Measurements from ENCODE around the gene LMF1.
"Not testable (repeated sequence)": the region's sequence is repeated elsewhere in the genome, so short reads cannot be mapped to it uniquely, and the experiment has no call there.

The LMF1 gene

DNA sequence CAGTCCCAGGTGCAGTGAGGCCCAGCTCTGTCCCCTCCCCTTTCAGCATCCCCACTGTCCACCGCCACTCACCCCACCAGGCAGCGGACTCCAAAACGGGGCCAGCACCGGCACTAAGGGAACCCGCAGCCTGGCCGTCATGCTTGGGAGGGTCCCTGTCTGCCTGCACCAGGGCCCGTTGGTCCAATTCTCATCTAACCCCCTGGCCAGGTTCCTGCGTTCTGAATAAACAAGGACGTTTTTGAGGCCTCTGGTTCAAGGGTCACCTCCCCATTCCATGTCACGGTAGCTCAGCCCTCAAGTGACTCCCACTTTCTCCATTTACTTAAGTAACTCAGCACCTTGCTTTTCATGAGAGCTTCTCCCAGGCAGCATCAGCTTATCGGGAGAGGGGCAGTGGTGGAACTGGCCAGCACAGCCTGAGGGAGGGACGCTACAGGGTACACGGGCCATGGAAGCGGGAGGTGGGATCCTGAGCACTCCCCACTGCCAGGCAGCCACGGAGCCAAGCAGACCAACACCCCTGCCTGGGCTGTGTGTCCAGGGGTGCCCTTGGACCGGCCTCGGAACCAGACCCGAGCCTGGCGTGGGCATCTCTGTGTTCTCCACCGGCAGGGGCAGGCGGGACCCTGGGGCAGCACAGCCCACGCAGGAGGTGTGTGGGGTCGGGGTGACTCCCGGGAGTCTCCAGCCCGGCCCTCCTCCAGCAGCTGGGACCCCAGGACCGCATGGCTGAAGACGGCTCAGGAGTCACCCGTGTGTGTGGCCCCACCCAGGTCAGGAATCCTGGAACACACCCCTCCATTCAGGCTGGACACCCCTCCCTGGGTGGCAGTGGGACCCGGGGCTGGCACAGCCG is 95.4 kb downstream of the LMF1 start:
- no peak for DNase-seq

DNA sequence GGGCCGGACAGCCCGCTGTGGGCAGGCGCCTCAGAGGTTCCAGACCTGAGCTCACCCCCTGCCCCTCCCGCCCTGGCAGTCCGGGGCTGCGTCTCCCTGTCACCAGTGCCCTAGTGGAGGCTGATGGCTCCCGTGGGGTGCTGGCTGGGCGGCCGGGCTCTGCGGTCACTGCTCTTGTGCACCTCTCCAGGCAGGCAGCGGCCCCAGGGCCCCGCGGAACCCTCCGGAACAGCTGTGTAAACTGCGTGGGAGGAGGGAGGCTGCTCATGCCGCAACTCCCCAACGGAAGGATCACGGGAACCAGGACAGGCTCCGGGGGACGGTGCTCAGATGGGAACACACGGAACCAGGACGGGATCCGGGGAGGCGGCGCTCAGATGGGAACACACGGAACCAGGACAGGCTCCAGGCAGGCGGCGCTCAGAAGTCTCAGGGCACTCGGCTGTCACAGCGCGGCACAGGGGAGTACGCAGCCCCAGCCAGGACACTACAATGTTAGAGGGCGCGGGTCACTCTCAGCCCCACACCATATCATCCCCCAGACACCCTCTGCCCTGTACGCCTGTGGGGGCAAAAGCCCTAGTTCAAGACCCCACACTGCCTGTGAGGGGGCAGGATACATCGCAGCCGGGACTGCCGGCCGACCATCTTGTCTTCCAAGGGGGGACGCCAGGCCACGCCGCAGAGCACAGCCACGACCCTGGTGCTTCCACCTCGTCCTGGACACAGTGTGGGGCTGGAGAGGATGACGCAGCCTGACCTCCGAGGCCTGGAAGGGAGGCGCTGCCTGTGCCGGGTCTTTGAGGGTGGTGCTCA is 96.2 kb downstream of the LMF1 start:
- no peak for DNase-seq

DNA sequence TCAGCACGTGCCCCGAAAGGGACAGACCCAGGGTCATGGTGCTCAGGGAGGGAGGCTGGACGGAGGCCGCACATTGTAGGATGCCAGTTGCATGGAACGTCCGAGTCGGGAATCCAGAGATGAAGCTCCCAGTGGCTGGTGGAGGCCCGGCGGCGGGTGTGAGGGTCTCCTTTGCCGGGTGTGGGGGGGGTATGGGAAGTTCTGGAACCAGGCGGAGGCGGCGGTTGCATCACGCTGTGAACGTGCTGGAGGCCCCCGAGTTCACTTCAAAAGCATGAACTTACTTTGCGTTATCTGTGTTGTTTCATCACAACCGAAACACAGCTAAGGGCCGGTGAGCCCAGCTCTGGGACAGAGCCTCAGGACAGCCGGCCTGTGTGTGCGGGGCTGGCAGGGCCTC is 96.9 kb downstream of the LMF1 start:
- no peak for DNase-seq

DNA sequence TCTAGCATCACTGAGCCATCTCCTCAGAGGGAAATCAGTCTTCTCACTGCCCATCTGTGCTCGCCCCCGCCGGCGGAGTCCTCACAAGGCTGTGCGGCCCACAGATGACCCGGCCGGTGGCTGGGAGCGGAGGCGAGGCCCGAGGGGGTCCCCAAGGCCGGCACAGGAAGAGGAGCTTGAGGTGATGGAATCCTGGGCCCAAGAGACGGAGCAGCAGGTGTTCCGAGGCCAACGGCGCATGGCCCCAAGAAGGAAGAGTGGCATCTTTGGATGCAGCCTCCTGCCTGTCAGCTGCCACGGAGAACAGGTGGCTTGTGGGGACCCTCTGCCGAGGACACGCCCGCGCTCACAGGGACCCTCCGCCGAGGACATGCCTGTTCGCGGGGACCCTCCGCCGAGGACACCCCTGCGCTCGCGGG is 97.5 kb downstream of the LMF1 start:
- DNase-seq: no peak

DNA sequence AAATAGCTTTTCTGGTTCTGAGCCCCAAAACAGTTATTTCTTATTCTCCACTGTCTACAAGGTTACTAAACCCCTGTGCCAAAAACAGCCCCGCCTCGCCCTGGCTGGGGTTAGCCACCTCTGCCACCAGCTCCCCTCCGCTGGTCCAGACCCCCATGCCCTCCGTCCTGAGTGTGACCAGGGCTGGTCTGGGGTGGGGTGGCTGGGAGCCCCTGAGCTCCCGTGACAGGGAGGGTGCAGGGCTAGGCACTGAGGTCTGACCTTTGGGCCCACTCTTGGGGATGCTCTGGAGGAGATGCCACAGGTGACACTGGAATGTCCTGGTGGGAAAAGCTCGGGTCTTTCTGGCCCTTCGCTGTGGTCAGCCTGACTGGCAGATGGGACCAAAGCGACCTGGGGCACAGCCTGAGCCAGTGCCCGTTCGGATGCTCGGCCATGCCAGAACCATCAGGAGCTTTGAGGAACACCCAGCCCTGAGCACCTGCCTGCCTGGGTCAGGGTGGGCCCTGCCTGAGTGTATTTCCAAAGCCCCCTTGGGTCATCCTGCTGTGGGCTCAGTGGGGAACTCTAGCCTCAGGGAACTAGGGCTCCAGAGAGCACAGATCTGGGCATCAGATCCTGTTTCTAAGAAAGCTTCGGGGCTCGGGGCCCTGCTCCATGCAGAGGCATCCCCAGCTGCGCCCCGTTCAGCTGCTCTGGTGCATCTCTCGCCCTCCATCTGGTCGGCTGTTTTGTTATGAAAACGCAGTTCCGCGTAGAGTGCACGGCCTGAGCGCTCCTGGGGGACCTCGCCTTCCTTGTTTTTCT is 98.1 kb downstream of the LMF1 start:
- DNase-seq: no peak

DNA sequence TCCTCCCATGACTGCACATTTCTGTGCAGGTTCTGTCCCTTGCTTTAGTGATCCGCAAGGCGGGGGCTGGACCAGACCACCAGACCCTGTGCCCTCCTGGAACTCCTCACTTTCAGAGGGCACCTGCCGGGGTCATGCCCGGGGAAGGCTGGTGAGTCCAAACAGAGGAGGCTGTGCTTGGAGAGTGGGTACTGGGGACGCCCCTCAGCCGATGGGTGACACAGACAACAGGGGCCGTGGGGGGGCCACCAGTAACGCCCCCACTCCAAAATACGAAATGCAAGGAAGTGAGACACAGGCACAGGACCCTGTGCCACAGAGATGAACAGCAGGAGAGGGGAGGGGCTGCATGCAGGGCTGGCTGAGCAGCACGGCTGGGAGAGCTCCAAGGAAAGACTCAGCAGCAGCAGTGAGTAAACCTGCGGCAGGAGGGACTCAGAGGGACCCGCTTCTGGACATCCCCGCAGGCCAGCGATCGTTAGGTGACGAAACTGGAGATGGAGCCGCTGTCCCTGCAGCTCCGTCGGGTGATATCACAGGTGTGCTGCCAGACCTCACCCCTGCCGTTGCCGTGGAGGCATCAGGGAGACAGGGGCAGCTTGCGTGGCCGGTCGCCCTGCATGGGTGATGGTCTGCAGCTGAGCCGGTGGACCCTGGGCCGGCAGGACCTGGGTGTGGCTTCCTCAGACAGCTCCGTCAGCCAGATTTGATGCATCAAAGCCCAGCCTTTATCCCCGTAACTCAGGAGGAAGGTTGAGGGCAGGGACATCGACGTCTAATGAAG is 99.0 kb downstream of the LMF1 start:
- DNase-seq: no peak

DNA sequence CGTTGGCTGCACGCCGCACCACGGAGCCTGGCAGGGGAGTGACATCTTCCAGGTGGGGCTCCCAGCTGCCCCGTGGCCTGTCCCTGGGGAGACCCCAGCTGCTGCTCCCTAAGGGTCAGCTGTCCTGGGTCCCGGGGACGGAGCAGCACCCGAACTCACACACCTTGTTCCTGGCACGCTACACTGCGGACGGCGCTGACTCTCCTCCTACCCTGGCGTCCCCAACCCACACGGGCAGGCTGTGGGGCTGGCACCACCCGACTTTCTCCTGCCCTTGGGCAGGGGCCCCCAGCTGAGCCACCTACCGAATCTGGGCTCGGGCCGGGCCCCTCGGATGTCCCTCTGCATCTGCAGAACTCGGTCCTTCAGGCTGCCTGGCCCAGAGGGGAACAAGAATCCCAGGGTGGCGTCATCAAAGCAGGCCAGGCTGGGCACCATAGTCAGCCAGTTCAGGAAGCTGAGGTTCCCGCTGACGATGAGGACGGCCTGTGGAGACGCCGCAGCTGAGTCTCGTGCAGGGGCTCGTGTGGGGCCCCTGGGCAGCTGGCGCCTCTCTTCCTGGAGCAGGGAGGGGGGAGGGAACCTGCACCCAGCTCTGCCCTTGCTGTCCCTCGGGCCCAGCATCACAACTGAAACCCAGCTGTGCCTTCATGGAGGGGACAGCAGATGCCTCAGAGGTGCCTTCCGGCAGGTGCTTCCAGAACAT is 99.8 kb downstream of the LMF1 start:
- DNase-seq: no peak

DNA sequence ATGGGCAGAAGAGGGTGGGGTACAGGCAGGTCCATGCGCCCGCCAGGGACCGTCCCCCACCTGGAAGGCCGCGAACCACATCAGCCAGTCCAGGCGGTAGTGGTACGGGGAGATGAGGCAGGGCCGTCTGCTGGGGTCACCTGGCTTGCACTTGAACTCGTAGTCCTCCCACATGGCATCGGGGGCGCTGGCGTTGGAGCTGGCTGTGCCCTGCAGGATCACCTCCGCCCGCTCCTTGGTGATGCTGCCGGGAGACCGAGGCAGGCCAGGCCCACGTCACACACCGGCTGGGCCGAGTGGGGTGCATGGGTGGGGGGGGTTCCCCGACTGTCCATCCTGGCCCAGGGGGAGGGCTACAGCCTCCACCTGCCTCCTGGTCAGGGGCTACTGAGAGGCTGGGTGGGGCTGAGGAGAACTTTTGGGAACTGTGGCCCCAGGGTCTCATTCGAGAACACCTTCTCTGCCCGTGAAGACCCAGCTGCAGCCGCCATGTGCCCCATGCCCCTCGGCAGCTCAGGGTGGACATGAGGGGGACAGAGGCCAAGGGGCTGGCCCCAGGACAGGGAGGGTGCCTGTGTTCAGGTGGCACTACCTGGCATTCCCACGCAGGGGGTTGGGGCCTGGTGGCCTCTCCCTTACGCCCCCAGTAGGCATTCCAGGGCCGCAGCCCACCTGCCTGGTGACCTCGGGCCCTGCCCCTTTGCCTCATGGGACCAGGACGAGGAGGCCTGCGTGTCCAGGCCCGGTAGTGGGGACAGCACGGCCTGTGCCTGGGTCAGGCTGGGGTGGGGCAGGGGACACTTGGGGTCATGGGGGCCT is 100.8 kb downstream of the LMF1 start:
- DNase-seq: no peak

DNA sequence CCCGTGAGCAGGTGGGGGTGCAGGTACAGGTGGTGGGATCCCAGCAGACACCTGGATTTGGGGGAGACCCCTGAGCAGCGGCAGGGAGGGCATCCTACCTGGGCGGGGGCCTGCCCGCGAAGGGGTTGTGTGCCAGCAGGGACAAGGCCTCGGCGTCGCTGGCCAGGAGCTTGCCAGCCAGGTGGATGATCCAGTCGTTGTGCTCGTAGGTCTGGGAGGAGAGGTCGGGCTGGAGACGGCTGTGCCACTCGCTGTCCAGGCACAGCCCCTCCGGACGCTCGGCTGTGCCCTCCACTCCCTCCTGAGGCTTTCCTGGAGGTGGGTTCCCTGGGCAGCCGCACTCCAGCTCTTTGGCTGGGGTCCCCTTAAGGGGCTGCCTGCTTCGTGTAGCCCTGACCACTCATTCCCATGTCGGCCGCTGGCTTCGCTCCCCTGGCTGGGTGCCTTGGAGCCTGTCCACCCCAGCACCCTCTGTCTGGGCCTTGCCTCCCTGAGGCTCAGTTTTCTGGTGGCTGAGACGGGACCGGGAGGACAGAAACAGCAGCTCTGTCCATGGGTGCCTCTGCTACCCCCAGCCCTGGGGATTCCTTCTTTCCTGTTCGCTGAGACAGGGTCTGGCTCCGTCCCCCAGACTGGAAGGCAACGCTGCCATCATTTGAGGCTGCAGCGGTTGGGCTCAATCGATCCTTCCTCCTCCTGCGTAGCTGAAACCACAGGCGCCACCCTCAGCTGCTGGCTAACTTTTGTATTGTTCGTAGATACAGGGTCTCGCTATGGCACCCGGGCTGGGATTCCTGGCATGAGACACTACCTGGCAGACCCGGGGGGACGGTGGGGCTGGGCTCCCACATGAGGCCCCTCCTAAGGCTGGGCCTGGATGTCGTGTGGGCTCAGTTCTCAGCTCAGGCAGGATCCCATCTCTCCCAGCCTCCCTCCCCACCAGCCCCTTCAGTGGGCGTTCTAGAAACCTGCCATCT is 101.7 kb downstream of the LMF1 start:
- DNase-seq: no peak

DNA sequence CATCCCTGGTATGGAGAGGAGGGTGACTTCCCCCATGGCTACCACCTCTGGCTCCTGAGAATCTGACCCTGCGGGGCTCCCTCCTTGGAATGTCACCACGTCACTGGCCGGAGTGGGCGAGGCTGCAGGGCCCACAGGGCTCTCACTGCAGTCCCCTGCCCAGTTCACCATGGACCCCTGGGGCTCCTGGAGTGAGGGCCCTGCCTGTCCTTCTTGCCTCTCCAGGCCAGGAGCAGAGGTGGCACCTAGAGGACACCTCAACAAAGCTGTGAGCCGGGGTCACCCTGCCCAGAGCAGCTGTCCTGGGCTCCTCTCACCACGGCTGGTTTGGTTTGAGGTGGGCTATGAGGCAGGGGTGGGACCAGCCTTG is 102.4 kb downstream of the LMF1 start:
- DNase-seq: no peak

DNA sequence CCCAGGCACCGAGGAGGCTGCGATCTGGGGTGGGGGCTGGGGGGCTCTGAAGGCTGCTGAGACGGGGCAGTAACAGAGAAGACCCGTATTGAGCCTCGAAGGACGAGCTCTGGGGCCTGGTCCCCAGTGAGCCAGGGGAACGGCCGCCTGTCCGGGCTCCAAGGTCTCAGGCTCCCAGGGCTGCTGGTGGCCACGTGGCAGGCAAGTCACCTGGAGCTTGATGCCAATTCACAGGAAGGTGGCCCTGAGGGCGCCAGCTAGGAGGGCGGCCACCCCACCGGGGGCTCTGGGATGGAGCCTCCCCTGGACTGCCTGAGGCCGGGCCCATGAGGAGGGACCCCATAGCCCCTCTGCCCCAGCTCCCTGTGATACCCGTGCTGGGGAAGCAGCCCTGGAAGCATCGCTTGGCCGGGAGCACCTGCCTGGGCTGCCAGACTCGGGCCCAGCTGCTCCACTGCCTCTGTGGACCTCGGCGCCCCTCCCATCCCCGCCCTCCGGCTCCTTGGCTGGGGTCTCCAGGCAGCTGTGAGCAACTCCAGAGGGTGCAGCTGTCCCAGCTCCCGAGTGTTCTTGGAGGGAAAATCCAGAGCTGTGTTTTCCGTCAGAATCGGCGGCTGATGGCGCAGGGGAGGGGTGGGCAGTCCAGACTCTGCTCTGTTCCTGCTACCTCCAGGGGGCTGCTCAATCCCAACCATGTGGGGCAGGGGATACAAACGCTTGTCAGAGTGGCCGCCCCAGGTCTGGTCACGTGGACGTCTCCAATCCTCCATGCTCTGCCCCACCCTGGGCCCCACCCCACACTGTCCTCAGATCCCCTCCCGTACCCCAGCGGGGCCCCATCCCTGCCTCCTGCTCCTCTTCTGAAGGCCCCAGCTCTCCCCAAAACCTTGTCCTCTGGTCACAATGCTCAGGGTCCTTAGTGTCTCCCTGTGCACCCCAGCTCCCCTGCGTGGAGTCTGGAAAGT is 103.1 kb downstream of the LMF1 start:
- DNase-seq: no peak

DNA sequence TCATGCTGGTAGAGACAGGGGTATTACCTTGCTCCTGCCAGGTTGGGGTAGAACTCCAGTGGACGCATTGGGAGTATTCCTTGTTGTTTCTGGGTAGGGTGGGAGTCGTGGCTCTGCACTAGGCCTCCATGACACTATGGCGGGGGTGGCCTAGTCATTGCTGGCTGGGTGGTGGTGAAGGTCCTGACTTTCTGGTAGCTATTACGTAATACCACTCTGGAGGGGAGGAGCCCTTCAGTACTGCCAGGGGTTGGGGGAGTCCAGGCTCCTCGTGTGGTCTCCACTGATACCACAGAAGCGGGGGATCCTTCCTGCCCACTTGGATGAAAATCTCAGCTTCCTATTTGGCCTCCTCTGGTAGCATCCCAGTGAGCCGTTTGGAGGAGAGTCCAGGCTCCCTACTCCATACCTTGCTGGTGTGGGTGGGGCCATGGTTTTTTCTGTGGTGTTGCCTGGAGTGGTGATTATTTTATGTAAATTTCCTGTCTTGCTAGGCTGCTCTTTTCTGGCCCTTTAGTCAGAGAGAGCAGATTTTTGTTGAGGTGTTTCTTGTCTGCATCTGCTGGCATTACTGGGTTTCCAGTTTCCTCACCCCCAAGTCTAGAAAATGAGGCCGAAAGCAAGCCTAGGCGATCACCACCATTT is 104.4 kb downstream of the LMF1 start:
- no peak for DNase-seq

DNA sequence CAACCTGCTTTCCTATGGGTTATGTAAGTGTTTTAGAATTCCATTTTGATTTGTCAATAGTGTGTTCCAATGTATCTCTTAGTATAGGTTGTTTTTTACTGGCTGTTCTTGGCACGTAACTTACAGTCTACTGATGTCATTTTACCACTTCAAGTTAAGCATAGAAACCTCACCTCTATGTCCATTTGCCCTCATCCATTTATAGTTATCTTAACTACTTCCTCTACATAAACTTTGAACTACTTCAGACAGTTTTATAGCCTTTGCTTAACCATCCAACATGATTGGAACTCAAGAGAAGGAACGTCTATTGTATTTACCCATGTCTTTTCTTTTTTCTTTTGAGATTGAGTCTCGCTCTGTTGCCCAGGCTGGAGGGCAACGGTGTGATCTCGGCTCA is 105.8 kb downstream of the LMF1 start:
- DNase-seq: no peak

DNA sequence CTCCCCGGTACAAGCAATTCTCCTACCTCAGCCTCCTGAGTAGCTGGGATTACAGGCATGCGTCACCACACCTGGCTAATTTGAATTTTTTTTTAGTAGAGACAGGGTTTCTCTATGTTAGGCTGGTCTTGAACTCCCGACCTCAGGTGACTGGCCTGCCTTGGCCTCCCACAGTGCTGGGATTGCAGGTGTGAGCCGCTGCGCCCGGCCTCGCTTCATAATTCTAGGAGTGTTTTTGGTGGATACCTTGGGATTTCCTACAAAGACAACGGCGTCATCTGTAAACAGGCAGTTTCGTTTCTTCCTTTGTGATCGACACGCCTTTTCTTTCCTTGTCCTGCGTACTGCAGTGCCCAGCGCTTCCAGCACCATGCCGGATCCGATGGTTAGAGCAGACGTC is 109.3 kb downstream of the LMF1 start:
- no peak for DNase-seq

DNA sequence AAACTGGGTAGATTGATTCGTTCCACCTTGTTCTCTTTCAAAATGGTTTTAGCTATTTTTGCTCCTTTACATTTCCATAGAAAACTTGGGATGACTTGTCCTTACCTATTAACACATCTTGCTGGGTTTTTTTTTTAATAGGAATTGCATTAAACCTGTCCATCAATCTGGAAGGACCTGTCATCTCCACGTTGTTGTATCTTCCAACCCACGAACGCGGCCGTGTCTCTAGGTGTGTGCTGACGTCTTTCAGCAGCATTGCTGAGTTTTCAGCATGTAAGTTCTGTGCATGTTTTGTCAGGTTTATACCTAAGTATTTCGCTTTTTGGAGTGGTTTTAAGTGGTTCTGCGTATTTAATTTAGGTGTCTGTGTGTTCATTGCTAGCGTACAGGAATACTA is 109.9 kb downstream of the LMF1 start:
- DNase-seq: no peak

DNA sequence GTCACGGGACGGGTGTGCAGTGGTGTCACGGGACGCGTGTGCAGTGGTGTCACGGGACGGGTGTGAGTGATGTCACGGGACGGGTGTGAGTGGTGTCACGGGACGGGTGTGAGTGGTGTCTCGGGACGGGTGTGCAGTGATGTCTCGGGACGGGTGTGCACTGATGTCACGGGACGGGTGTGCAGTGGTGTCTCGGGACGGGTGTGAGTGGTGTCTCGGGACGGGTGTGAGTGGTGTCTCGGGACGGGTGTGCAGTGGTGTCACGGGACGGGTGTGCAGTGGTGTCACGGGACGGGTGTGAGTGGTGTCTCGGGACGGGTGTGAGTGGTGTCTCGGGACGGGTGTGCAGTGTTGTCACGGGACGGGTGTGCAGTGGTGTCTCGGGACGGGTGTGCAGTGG is 111.8 kb downstream of the LMF1 start:
- DNase-seq: not testable (repeated sequence)

DNA sequence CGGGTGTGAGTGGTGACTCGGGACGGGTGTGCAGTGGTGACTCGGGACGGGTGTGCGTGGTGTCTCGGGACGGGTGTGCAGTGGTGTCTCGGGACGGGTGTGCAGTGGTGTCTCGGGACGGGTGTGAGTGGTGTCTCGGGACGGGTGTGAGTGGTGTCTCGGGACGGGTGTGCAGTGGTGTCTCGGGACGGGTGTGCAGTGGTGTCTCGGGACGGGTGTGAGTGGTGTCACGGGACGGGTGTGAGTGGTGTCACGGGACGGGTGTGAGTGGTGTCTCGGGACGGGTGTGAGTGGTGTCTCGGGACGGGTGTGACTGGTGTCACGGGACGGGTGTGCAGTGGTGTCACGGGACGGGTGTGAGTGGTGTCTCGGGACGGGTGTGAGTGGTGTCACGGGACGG is 112.3 kb downstream of the LMF1 start:
- not testable (repeated sequence) for DNase-seq

DNA sequence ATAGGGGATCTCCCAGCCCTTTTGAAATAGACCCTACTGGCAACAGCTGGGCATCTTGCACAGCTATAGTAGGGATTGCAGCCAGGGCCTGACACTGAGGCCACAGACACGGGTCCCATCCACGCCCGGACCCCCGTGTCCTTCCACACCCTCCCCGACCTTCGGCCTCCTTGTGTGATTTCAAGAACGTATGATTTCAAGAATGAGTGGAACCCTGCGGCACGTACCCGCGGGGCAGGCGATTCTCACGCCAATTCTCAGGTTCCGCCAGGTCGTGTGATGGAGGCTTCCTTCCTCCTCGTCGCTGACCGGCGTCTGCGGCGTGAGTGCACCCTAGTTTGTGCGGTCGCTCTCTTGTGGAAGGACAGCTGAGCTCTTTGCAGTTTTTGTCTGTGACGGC is 114.0 kb downstream of the LMF1 start:
- DNase-seq: no peak
